Fibroblast of lung (primary cell): ENCODE measurements around the gene RAPGEF3. TPM values are rescaled to one million over a fixed set of nuclear protein-coding genes. Genes with fewer than 3 reads are reported as not detected.
A peak's percentile ranks its signal among the peaks of the same experiment; 100 is the strongest.

Experiments used
- DNase-seq, 2 donors: peaks; one replicate each; pipeline versions ENCODE4 v3.0.0 to v3.0.0-alpha.2; 2010; ENCODE audit warnings: low read depth in 2 of 2
- H2AFZ ChIP-seq: 2 replicates; pipeline ENCODE4 v1.5.1; 2012; ENCODE audit warnings: low read length, control low read depth, inconsistent platforms
- H3K27ac ChIP-seq: 2 replicates; pipeline ENCODE4 v1.5.1; 2011; ENCODE audit warnings: low read length, control low read depth; ENCODE audit not compliant: insufficient read depth
- H3K27me3 ChIP-seq: 2 replicates; pipeline ENCODE4 v1.5.1; 2011; ENCODE audit warnings: mild to moderate bottlenecking, low read length; ENCODE audit not compliant: control insufficient read depth, insufficient read depth
- H3K36me3 ChIP-seq: 2 replicates; pipeline ENCODE4 v1.5.1; 2011; ENCODE audit warnings: low read length; ENCODE audit not compliant: control insufficient read depth, insufficient read depth
- H3K4me1 ChIP-seq: 2 replicates; pipeline ENCODE4 v1.5.1; 2011; ENCODE audit warnings: low read length; ENCODE audit not compliant: control insufficient read depth, insufficient read depth; ENCODE audit errors: extremely low read depth
- H3K4me2 ChIP-seq: 2 replicates; pipeline ENCODE4 v1.5.1; 2011; ENCODE audit warnings: low read length, control low read depth; ENCODE audit not compliant: insufficient read depth; ENCODE audit errors: extremely low read depth
- H3K4me3 ChIP-seq, 4 experiments: fragments of 200-600 bp in 1 of 4; sonication (generic) in 1 of 4; replicated peaks in 1 of 4; 2 replicates each; pipeline ENCODE4 v1.5.1; 2011 to 2016; ENCODE audit warnings: low read length in 4 of 4, low read depth in 3 of 4, mild to moderate bottlenecking in 3 of 4, control low read depth in 2 of 4, inconsistent platforms in 1 of 4, mixed read lengths in 1 of 4; ENCODE audit not compliant: insufficient read depth in 1 of 4; ENCODE audit errors: control extremely low read depth in 1 of 4
- H3K79me2 ChIP-seq: 2 replicates; pipeline ENCODE4 v1.5.1; 2012; ENCODE audit warnings: mild to moderate bottlenecking, low read length, inconsistent platforms; ENCODE audit not compliant: control insufficient read depth, insufficient read depth
- H3K9ac ChIP-seq: 2 replicates; pipeline ENCODE4 v1.5.1; 2011; ENCODE audit warnings: mild to moderate bottlenecking, low read length, control low read depth; ENCODE audit not compliant: insufficient read depth
- H3K9me3 ChIP-seq: 2 replicates; pipeline ENCODE4 v1.5.1; 2012; ENCODE audit warnings: low read depth, low read length; ENCODE audit not compliant: control insufficient read depth, insufficient read depth
- H4K20me1 ChIP-seq: 2 replicates; pipeline ENCODE4 v1.5.1; 2011; ENCODE audit warnings: low read length; ENCODE audit not compliant: control insufficient read depth, insufficient read depth; ENCODE audit errors: extremely low read depth
- EZH2 ChIP-seq: IDR thresholded peaks from 2 replicates; pipeline ENCODE4 v1.5.1; 2012; ENCODE audit warnings: low read length, control low read depth, mild to moderate bottlenecking; ENCODE audit errors: missing control alignments
- polyA plus RNA-seq, 2 donors: library from polyadenylated mRNA; depleted of rRNA in 1 of 2; stranded (reverse) in 1 of 2; unstranded in 1 of 2; fragments of >200 nt; gene quantifications; 2 replicates each; pipeline ENCODE4 v1.2.1, GENCODE V29; 2011 to 2012; ENCODE audit warnings: missing spikeins in 1 of 2
- total RNA-seq: library from RNA; depleted of rRNA; stranded (reverse); fragments of >200 nt; gene quantifications from 2 replicates; pipeline ENCODE4 v1.2.1, GENCODE V29; 2014
- TF ChIP-seq, protein P1 (sequence below), 2 donors: IDR thresholded peaks in 1 of 2; conservative IDR thresholded peaks in 1 of 2; 1 replicate in 1 of 2; 2 replicates in 1 of 2; pipeline ENCODE4 v1.5.1; 2011 to 2012; ENCODE audit warnings: low read length in 2 of 2, control low read depth in 1 of 2, inconsistent platforms in 1 of 2, low read depth in 1 of 2, mild to moderate bottlenecking in 1 of 2

RAPGEF3 gene
- total and polyA plus RNA-seq, 2 donors (not counting 1 experiment from before 2014, with no cell fraction given), result 0.83 to 2.8 TPM

DNA sequence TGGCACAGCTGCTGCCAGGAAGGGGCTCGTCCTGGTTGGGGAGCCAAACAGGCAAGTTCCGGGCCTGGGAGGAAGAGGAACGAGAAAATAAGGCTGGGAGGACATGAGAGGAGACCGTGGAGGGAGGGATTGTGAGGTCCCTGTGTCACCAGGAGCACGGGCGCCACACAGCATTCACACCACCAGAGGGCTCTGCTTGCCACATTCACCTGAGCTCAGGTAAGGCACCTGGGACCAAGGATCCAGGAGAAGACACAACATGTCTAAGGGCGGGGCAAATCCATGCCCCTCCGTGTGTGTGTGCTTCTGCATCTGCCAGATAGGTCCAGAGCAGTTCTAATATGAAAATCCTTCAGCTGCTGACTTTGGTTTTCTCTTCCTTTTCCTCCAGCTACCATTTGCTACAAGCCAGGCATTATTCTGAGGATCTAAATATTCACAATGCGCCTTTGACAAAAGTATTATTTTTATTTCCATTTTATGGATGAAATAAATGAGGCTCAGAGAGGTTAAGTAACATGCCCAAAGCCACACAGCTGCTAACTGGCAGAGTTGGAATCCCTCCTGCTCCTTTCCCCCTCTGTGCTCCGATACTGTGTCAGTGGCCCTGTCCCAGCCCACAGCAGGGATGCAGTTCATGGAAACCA is 14.6 kb downstream of the RAPGEF3 start:
- Histone ChIP-seq H3K79me2 (no peaks in the 10 kb centered on the region), H3K9ac (no peak overlapping the region), H3K4me1 (no peaks in the 10 kb centered on the region), H3K27ac (no peak overlapping the region), H3K36me3 (no peaks in the 10 kb centered on the region), H3K4me2 (no peak overlapping the region), H3K9me3 (no peaks in the 10 kb centered on the region), H3K4me3 (no peak overlapping the region), H4K20me1 (no peaks in the 10 kb centered on the region), H3K27me3 (peaks cover 5% of the 10 kb centered on the region), H2AFZ (no peak overlapping the region)
- TF ChIP-seq, protein P1, sequence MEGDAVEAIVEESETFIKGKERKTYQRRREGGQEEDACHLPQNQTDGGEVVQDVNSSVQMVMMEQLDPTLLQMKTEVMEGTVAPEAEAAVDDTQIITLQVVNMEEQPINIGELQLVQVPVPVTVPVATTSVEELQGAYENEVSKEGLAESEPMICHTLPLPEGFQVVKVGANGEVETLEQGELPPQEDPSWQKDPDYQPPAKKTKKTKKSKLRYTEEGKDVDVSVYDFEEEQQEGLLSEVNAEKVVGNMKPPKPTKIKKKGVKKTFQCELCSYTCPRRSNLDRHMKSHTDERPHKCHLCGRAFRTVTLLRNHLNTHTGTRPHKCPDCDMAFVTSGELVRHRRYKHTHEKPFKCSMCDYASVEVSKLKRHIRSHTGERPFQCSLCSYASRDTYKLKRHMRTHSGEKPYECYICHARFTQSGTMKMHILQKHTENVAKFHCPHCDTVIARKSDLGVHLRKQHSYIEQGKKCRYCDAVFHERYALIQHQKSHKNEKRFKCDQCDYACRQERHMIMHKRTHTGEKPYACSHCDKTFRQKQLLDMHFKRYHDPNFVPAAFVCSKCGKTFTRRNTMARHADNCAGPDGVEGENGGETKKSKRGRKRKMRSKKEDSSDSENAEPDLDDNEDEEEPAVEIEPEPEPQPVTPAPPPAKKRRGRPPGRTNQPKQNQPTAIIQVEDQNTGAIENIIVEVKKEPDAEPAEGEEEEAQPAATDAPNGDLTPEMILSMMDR (conservative IDR thresholded peaks at IDR 0.05 in 1 of 2, IDR thresholded peaks at IDR 0.05 in 1 of 2; ENCODE audit: low read depth in 1 of 2, low read length in 2 of 2), result peak in 1 of 2 donors; percentile 27
- no peak for TF ChIP-seq EZH2
- DNase-seq, result no peak

DNA sequence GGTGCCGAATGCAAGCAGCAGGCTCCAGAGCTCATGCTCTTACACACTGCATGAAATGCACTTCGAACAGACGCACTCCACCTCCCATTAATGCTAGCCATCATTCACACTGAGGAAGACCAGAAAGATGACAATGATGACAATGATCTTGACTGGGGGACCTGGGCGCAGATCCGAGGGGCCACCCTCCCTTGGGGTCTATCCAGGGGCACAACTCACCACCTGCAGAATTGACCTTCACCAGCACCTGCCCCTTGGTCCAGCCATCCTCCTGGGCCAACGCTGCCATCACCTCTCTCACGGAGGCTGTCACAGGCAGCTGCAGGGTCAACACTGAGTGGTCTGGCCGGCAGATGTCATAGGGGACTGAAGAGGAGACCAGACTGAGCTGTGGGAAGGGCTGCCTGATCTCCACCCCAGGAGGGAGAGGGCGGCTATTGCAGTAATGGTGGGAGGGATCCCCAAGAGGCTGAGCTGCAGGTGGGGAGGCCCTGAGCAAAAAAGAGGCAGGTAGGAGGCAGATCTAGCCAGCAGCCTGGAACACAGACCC is 15.3 kb downstream of the RAPGEF3 start:
- DNase-seq, result no peak
- H3K4me2 ChIP-seq, result no peak overlapping the region

DNA sequence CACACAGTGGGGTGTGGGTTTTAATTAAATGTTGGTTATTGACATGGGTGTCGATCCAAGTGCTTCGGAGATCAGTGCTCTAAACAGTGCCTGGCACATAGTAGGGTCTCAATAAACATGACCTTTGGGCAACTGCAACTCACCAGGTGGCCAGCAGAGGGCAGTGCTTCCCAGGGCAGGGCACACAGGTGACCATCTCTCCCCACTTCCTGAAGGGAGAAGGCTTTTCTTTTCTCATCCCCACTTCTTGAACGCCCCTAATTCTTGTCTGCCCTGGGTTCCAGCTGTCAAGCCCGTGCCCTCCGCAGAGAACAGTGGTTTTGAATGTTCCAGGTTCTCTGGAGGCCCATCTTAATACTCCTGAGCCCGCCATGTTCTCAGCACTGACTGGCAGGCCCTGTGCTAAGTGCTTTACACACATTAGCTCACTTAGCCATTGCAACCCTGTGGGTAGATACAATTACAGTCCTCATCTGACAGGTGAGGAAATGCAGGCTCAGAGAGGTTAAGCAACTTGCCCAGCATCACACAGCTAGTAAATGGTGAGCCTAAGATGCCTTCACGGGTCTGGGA is 16.3 kb downstream of the RAPGEF3 start:
- no peaks in the 10 kb centered on the region for H3K9me3 ChIP-seq
- H3K9ac ChIP-seq, result no peak overlapping the region
- H4K20me1 ChIP-seq, result no peaks in the 10 kb centered on the region
- no peaks in the 10 kb centered on the region for H3K79me2 ChIP-seq
- no peak for TF ChIP-seq EZH2
- TF ChIP-seq, protein P1 (conservative IDR thresholded peaks at IDR 0.05 in 1 of 2, IDR thresholded peaks at IDR 0.05 in 1 of 2; ENCODE audit: low read depth in 1 of 2, low read length in 2 of 2), result peak; percentile 98 to 99
- peaks cover 5% of the 10 kb centered on the region for H3K27me3 ChIP-seq
- H3K4me2 ChIP-seq, result no peak overlapping the region
- no peak overlapping the region for H3K27ac ChIP-seq
- DNase-seq, result peak in 1 of 2 donors; percentile 30
- no peaks in the 10 kb centered on the region for H3K36me3 ChIP-seq
- no peak overlapping the region for H2AFZ ChIP-seq
- peaks cover 4% of the 10 kb centered on the region for H3K4me1 ChIP-seq
- no peak overlapping the region for H3K4me3 ChIP-seq

More for the DNA sequence above, 15.3 kb downstream of the RAPGEF3 start:
- Histone ChIP-seq H3K79me2 (no peaks in the 10 kb centered on the region), H3K36me3 (no peaks in the 10 kb centered on the region), H2AFZ (no peak overlapping the region), H3K4me3 (no peak overlapping the region), H3K9me3 (no peaks in the 10 kb centered on the region), H3K27me3 (peaks cover 5% of the 10 kb centered on the region), H3K27ac (no peak overlapping the region), H4K20me1 (no peaks in the 10 kb centered on the region), H3K4me1 (no peaks in the 10 kb centered on the region), H3K9ac (no peak overlapping the region)
- TF ChIP-seq, protein P1 (conservative IDR thresholded peaks at IDR 0.05 in 1 of 2, IDR thresholded peaks at IDR 0.05 in 1 of 2; ENCODE audit: low read depth in 1 of 2, low read length in 2 of 2), result no peak
- no peak for TF ChIP-seq EZH2
